ENCODE results near the gene INVS.
"Not testable (repeated sequence)": the region's sequence is repeated elsewhere in the genome, so short reads cannot be mapped to it uniquely, and the experiment has no call there.

The INVS gene

DNA sequence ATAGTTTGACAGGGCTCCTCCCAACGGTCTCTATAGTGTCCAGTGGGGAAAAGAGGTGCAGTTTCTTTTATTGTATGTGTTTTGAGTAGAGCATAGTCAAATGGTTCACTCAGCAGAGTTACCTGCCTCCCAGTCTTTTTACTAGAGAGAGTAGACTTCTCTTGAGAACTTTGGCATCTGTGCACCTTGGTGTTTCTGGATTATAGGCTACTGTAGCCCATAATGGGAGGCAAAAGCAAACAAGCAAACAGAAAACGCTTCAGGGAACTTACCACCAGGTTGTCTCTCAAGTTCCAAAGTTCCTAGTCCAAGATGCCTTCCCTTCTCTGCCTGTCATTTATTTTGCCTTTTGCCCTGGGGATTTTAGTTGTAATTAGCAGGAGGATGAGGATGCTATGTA is 26.2 kb downstream of the INVS start:
- DNase-seq (ENCODE audit: low read depth in 1 of 2, low spot score in 1 of 2) = no peak

DNA sequence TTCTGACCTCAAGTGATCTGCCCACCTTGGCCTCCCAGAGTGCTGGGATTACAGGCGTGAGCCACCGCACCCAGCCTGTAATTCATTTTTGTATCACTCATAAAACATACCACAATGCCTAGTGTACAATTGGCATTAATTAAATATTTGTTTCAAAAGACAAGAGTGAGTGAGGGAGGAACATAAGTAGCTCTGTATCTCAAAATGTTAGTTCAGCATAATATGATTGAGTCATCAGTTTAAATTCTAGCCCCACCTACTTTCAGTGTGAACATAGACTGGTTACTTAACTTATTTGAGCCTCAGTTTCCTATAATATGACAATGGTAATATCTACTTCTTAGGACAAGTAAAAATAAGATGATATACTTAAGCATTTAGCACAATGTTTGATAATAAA is 26.9 kb downstream of the INVS start:
- no peak for DNase-seq (ENCODE audit: low read depth in 1 of 2, low spot score in 1 of 2)

DNA sequence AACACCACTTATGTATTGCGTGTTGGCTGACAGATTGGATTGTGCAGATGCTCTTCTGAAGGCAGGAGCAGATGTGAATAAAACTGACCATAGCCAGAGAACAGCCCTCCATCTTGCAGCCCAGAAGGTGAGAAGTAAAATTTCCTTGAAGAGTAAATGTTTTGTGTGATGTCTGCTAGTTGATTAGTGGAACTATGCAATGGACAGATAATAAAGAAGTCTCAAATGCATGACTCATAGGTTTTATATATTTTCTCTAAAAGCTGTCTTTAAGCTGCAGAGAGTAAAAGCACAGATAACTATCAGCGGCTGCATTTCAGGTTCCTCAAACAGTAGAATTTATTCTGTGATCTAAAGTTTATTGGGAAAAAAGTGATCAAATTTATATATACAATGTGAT is 27.4 kb downstream of the INVS start:
- no peak for DNase-seq (ENCODE audit: low read depth in 1 of 2, low spot score in 1 of 2)

DNA sequence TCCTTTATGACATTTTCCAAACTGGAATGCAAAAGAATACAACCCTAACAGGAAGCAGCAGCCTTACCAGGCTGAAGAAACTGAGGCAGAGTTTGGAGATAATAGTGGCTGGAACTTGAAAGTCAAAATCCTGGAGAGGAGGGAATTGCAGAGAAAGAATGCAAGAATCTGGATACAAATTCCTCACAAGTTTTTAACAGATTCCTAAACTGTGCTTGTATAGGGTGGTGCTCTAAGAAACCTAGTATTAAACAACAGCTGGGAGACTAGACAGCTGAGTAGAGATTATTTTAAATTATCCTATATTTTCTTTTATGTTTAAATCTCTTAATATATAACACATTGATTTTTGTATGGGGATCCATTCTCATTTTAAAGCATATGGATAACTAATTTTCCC is 30.7 kb downstream of the INVS start:
- no peak for DNase-seq (ENCODE audit: low read depth in 1 of 2, low spot score in 1 of 2)

DNA sequence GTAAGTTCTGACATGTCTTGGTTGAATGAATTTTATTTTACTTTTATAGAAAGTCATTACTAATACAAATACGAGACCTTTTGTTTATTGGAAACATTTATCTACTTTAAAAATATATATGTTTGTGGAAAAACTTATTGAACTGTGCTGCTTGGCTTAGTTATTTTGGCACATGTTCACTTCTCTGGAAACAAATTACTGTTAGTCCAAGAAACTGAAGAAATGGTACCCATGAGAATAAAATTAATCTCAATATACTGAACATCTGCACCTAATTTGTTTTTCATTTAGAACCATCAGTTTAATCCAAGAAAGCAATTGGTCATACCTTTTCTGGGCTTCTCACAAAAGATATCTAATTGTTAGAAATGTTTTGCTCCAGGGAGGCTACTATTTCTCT is 32.2 kb downstream of the INVS start:
- no peak for DNase-seq (ENCODE audit: low read depth in 1 of 2, low spot score in 1 of 2)

DNA sequence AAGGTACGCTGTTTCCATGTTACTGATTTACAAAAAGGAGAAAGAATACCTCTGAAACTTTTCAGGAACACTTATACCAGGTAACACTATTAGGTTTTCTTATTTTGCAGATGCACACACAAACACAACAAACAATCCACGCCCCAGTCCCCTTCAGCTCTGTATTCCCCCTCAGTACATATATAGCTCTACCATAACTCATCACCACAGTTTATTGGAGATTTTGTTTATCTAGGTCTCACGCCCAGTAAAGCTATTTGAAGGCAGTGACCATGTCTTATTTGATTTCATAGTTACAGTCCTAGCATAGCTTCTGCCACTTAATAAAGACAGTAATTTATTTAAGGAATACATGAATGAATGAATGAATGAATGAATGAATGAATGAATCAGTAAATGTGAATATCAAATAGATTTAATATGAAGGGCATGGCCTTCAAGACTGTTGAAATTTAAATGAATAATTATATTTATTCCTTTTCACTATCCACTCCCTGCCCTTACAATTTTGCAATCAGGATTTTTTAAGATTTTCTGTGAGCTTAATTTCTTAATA is 32.9 kb downstream of the INVS start:
- DNase-seq (ENCODE audit: low read depth in 1 of 2, low spot score in 1 of 2) = no peak

DNA sequence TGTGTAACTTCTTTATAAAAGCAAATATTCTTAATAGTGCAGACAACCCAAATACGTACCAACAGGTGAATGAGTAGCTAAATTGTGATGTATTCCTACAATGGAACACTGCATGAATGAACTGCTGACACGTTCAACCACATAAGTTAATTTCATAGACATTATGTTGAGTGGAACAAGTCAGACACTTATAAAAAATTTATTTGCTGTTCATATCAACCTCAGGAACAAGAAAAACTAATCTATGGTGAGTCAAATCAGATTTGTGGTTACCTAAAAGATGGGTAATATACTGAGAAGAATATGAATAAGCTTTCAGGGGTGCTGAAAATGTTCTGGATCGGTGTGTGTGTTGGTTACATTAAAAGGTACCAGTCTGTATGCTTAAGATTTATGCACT is 35.7 kb downstream of the INVS start:
- DNase-seq (ENCODE audit: low read depth in 1 of 2, low spot score in 1 of 2) = no peak

DNA sequence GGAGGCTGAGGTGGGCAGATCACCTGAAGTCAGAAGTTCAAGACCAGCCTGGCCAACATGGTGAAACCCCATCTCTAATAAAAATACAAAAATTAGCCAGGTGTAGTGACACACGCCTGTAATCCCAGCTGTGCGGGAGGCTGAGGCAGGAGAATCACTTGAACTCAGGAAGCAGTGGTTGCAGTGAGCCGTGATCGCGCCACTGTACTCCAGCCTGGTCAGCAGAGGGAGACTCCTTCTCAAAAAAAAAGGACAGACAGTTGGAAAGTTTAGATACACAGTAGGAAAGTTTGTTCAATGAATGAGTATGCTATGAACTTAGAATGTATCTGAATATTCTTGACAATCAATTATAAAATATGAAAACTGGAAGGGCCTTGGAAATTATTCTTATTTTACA is 37.8 kb downstream of the INVS start:
- not testable (repeated sequence) for DNase-seq (ENCODE audit: low read depth in 1 of 2, low spot score in 1 of 2)

DNA sequence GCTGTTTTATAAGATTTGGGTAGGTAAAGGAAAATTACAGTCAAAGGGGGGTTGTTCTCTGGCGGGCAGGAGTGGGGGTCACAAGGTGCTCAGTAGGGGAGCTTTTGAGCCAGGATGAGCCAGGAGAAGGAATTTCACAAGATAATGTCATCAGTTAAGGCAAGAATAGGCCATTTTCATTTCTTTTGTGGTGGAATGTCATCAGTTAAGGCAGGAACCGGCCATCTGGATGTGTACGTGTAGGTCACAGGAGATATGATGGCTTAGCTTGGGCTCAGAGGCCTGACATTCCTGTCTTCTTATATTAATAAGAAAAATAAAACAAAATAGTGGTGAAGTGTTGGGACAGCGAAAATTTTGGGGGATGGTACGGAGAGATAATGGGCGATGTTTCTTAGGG is 41.3 kb downstream of the INVS start:
- DNase-seq (ENCODE audit: low read depth in 1 of 2, low spot score in 1 of 2) = not testable (repeated sequence)

DNA sequence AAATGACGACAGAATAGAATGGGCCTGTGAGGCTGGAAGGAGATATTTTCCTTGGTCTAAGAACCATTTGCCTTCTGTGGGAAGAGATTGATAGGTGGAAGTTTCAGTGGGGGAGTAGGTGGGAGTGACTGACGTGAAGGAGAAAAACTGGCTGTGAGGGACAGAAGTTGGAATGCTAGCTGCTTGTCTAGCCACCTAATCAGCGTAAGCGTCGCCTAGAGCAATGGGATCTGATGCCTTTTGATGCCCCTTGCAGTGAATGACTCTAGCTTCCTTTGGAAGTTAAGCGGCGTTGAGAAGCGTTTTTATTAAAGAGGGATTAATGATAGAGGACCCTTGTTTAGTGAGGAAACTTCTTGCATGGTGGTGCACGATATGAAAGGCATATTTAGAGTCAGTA is 42.8 kb downstream of the INVS start:
- not testable (repeated sequence) for DNase-seq (ENCODE audit: low read depth in 1 of 2, low spot score in 1 of 2)

DNA sequence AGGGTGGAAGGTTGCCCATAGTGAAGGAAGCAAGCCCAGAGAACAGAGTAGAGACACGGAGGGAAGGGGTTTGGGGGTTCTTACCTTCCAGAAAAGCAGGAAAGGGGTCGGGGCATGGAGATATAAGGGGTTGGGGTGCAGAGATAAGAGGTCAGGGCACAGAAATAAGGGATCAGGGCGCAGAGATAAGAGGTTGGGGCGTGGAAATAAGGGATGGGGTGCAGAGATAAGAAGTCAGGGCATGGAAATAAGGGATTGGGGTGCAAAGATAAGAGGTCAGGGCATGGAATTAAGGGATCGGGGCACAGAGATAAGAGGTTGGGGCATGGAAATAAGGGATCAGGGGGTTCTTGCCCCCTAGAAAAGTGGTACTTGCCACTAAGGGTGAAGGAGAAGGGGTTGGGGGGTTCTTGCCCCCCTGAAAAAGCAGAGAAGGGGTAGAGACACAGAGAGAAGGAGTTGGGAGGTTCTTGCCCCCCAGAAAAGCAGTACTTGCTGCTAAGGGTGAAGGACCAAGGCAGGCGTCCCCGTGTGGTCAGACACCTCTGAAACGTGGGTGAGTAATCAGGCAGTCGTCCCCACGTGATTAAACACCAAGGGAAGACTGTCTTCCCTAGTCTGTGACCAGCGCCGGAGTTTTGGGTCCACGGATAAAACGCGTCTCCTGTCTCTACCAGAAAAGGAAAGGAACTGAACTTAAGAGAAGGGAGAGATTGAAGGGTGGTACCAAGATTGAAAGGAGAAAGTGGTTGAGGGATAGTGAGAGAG is 46.3 kb downstream of the INVS start:
- not testable (repeated sequence) for DNase-seq (ENCODE audit: low read depth in 1 of 2, low spot score in 1 of 2)

DNA sequence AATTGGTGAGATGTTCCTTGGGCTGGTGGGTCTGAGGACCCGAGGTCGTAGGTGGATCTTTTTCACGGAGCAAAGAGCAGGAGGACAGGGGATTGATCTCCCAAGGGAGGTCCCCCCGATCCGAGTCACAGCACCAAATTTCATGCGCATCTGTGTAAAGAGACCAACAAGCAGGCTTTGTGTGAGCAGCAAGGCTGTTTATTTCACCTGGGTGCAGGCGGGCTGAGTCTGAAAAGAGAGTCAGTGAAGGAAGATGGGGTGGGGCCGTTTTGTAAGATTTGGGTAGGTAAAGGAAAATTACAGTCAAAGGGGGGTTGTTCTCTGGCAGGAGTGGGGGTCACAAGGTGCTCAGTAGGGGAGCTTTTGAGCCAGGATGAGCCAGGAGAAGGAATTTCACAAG is 46.9 kb downstream of the INVS start:
- not testable (repeated sequence) for DNase-seq (ENCODE audit: low read depth in 1 of 2, low spot score in 1 of 2)

DNA sequence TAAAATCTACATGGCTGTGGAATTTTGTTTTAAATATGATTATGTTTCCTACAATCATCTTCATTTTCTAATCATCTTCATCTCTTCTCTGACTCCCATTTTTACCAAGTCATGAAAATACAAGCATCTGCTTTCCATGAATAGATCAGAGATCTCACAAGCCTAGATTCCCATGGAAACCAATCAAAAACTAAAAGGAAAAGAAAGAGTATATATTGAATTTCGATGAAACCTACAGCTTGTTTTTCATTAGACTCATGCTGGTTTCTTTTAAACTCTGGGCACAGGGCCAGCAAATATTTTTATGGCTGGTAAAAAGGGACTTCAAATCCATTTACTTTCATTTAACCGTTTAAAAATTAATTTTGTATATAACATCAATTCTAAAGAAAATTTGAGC is 51.2 kb downstream of the INVS start:
- no peak for DNase-seq (ENCODE audit: low read depth in 1 of 2, low spot score in 1 of 2)

DNA sequence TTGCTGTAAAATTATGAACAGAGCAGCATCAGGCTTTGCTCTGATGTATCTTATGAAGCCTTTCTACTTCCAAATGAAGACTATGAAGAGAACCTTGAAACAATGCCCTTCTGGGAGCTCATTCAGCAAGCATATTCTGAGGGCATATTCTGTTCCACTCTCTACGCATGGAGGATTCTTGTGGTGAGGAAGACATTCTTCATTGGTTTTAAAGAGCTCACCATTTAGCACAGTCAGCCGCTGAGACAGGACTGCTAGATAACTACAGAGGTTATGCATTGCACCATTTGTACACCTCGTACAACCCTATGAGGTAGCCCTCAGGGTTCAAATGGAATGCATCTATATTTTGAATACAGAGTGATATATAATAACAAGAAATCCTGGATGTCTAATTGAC is 61.0 kb downstream of the INVS start:
- DNase-seq (ENCODE audit: low read depth in 1 of 2, low spot score in 1 of 2) = no peak

DNA sequence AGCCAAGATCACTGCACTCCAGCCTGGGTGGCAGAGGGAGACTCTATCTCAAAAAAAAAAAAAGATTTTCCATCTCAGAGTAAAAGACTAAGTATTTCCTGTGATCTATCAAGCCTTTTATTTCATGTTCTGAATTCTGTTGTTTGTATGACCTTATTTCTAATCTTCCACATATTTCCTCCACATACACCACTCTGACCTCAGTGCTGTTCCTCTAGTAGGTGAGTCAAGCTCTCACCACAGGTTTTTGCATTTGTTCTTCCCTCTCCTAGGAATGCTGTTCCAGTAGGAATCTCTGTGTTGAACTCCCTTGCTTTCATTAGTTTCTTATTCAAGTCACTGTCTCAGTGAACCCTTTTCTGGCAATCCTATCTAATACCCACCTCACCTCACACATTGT is 68.1 kb downstream of the INVS start:
- no peak for DNase-seq (ENCODE audit: low read depth in 1 of 2, low spot score in 1 of 2)

DNA sequence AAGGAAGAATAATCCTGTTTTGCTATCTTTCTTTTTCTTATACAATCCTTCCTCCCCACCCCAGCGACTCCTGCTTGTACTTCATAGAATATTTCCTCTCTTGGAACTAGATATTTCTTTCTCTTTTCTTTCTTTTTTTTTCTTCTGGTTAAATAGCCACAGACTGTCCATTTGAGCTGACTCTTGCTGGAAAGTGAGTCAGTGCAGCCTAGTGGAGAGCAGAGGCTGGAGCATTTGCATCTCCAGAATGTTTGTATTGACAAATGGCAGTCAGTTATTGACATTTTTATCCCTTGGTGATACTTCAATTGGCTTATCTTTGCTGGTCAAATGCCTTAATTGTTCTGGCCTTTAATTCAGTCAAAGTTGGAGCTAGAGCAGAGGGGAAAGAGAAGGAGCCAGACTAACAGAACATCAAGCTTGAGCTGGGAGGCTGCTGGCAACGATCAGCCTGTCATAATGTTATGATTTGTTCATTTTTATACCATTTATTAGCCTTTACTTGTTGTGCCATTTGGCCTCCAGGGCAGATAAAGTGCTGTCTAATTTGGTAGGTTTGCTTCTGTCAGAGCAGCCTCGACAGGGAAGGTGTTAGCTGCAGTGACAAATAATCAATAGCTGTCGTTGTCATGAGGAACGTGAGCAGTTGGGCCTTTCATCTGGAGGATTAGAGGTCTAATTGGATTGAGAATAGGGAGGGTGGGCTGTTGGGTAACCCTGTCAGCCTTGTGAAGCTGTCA is 69.0 kb downstream of the INVS start:
- DNase-seq (ENCODE audit: low read depth in 1 of 2, low spot score in 1 of 2) = no peak

DNA sequence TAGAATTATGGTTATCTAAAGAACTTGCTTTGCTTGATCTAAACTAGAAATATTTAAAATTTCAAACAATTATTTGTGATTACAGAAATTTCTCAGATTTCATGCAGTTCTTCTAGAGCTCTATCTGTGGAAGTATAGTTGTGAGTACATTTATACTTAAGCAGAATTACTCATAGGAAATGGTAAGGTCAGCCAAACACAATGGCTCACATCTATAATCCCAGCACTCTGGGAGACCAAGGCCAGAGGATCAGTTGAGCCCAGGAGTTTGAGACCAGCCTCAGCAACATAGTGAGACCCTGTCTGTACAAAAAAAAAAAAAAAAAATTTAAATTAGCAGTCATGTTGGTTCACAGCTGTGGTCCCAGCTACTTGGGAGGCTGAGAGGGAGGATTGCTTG is 71.0 kb downstream of the INVS start:
- DNase-seq (ENCODE audit: low read depth in 1 of 2, low spot score in 1 of 2) = no peak

DNA sequence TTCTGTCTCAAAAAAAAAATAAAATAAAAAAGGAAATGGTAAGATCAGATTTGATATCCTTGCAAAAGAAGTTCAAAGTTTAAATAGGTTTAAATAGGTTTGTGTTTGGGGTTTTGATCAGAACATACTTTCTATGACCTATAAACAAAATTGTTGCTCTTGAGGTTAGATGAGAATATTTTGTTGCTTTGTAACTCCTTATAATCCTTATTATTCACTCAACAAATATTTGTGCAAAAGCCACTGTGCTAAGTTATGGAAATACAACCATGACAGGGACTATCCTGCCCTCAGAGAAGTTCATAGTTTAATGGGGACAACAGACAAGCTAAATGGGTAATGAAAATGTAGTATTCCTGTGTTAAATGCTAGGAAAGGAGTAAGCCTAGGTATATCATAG is 71.5 kb downstream of the INVS start:
- DNase-seq (ENCODE audit: low read depth in 1 of 2, low spot score in 1 of 2) = no peak

DNA sequence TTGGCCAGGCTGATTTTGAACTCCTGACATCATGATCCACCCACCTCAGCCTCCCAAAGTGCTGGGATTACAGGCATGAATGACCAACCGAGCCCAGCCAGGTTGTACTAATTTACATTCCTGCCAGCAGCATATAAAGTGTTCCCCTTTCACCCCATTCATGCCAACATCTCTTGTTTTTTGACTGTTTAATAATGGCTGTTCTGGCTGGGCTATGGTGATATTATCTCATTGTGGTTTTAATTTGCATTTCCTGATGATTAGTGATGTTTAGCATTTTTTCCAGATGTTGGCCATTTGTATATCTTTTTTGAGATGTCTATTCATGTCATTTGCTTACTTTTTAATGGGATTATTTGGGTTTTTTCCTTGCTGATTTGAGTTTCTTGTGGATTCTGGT is 87.3 kb downstream of the INVS start:
- no peak for DNase-seq (ENCODE audit: low read depth in 1 of 2, low spot score in 1 of 2)

DNA sequence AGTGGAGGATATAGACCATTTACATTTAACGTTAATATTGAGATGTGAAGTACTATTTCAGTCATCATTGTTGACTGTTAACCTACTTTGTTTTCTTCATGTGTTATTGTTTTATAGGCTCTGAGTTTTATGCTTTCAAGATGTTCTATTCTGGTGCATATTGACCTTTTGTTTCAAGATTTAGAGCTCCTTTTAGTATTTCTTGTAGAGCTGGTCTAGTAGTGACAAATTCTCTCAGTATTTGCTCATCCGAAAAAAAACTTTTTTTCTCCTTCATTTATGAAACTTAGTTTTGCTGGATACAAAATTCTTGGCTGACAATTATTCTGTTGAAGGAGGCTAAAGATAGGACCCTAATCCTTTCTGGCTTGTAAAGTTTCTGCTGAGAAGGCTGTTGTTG is 91.3 kb downstream of the INVS start:
- no peak for DNase-seq (ENCODE audit: low read depth in 1 of 2, low spot score in 1 of 2)

DNA sequence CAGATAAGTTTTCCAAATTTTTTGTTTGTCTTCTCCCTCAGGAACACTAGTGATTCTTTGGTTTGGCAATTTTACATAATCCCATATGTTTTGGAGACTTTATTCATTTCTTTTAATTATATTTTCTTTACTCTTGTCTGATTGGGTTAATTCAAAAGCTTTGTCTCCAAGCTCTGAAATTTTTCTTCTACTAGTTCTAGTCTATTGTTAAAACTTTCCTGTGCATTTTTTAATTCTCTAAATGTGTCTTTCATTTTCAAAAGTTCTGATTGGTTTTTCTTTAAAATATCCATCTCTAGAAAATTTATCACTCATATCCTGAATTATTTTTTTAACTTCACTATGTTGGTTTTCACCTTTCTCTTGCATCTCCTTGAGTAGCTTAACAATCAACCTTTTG is 92.2 kb downstream of the INVS start:
- no peak for DNase-seq (ENCODE audit: low read depth in 1 of 2, low spot score in 1 of 2)

DNA sequence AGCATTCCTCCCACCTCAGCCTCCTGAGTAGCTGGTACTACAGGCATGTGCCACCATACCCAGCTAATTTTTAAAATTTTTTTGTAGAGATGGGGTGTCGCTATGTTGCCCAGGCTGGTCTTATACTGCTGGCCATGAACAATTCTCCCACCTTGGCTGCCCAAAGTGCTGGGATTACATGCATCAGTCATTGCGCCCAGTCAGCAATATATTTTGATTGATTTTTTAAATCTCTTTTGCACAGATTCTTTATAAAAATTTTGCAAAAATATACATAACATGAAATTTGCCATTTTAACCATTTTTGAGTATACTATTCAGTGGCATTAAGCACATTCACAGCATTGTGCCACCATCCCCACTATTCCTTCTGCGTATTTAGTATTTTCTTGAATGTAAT is 94.0 kb downstream of the INVS start:
- no peak for DNase-seq (ENCODE audit: low read depth in 1 of 2, low spot score in 1 of 2)

DNA sequence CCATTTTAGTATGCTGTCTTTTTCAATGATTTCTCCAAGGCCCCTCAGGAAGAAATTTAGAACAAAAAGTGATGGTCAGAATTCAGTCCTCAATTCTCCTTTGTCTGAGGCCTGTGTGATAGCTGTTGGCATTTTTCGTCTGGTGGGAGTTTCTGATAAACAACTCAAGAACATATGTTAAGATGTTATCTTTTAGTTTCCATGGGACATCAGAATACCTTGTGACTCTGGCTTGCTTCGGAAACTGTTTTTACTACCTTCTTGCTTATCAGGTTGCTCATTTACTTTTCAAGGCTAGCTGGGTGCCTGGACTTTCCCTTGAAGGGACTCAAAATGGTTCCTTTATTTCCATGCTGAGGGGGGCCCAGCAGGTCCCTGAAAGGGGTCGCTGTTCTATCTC is 97.2 kb downstream of the INVS start:
- no peak for DNase-seq (ENCODE audit: low read depth in 1 of 2, low spot score in 1 of 2)
